WTC11 (cell line): Measurements from ENCODE around the gene CYBA. TPM values are rescaled to one million over a fixed set of nuclear protein-coding genes. Genes with fewer than 3 reads are reported as not detected.

ENCODE experiments used
- ATAC-seq: fragments of 200-7000 bp; cut with Tn5 transposase; 2 replicates; pipeline ENCODE4 v1.10.0; 2021; ENCODE audit warnings: mild to moderate bottlenecking, moderate library complexity
- CTCF ChIA-PET: fragments of 300-600 bp; sonication (Branson Sonifier 250); formaldehyde crosslinking; loops from one replicate; lab custom pipeline; 2021; ENCODE audit warnings: antibody characterized with exemption; lab: Charles Lee
- POLR2A ChIA-PET: fragments of 350-600 bp; sonication (Branson Sonifier 250); formaldehyde crosslinking; loops from one replicate; lab custom pipeline; 2021; ENCODE audit warnings: antibody characterized with exemption; lab: Charles Lee
- DNase-seq: peaks from one replicate; pipeline ENCODE4 v3.0.0; 2021; ENCODE audit warnings: low spot score
- H3K27ac Mint-ChIP-seq: 2 replicates; pipeline ENCODE4 v1.8.0; 2021; ENCODE audit warnings: mixed read lengths
- H3K27me3 Mint-ChIP-seq: 2 replicates; pipeline ENCODE4 v1.8.0; 2021; ENCODE audit warnings: low read depth, mild to moderate bottlenecking, moderate library complexity, mixed read lengths
- H3K36me3 Mint-ChIP-seq: 2 replicates; pipeline ENCODE4 v1.8.0; 2021; ENCODE audit warnings: mixed read lengths
- H3K4me1 Mint-ChIP-seq: 2 replicates; pipeline ENCODE4 v1.8.0; 2022; ENCODE audit warnings: mixed read lengths
- H3K4me3 Mint-ChIP-seq: 2 replicates; pipeline ENCODE4 v1.8.0; 2021; ENCODE audit warnings: mild to moderate bottlenecking, moderate library complexity, mixed read lengths
- H3K9me3 Mint-ChIP-seq: 2 replicates; pipeline ENCODE4 v1.8.0; 2021; ENCODE audit warnings: mixed read lengths
- ESRRA ChIP-seq: sonication (generic); formaldehyde crosslinking; IDR thresholded peaks from 2 replicates; pipeline ENCODE4 v1.8.1; 2022; ENCODE audit warnings: mild to moderate bottlenecking, missing genetic modification reagents, borderline replicate concordance
- FOXJ3 ChIP-seq: sonication (generic); formaldehyde crosslinking; IDR thresholded peaks from 2 replicates; pipeline ENCODE4 v1.9.0; 2021; ENCODE audit warnings: missing genetic modification reagents, mild to moderate bottlenecking, borderline replicate concordance
- JUN ChIP-seq: sonication (generic); formaldehyde crosslinking; IDR thresholded peaks from 2 replicates; pipeline ENCODE4 v1.8.0; 2023; ENCODE audit warnings: mild to moderate bottlenecking, missing genetic modification reagents
- MAX ChIP-seq: sonication (generic); formaldehyde crosslinking; IDR thresholded peaks from 2 replicates; pipeline ENCODE4 v1.8.0; 2022; ENCODE audit warnings: mild to moderate bottlenecking, missing genetic modification reagents
- MLX ChIP-seq: sonication (generic); formaldehyde crosslinking; IDR thresholded peaks from 2 replicates; pipeline ENCODE4 v1.8.1; 2023; ENCODE audit warnings: mild to moderate bottlenecking, missing genetic modification reagents, moderate library complexity
- NFE2L1 ChIP-seq: sonication (generic); formaldehyde crosslinking; IDR thresholded peaks from 2 replicates; pipeline ENCODE4 v1.8.1; 2023; ENCODE audit warnings: missing genetic modification reagents
- PRDM15 ChIP-seq: sonication (generic); formaldehyde crosslinking; IDR thresholded peaks from 2 replicates; pipeline ENCODE4 v1.8.0; 2022; ENCODE audit warnings: missing genetic modification reagents
- PREB ChIP-seq: sonication (generic); formaldehyde crosslinking; IDR thresholded peaks from 2 replicates; pipeline ENCODE4 v1.8.1; 2022; ENCODE audit warnings: mild to moderate bottlenecking, missing genetic modification reagents, moderate library complexity, borderline replicate concordance
- SMAD4 ChIP-seq: sonication (generic); formaldehyde crosslinking; IDR thresholded peaks from 2 replicates; pipeline ENCODE4 v1.8.0; 2022; ENCODE audit warnings: mild to moderate bottlenecking, missing genetic modification reagents
- STAT6 ChIP-seq: sonication (generic); formaldehyde crosslinking; conservative IDR thresholded peaks from 2 replicates; pipeline ENCODE4 v1.8.1; 2023; ENCODE audit warnings: mild to moderate bottlenecking, low read depth, missing genetic modification reagents, moderate library complexity
- TCF7 ChIP-seq: sonication (generic); formaldehyde crosslinking; IDR thresholded peaks from 2 replicates; pipeline ENCODE4 v1.8.0; 2022; ENCODE audit warnings: mild to moderate bottlenecking, low read depth, missing genetic modification reagents, moderate library complexity
- TEAD1 ChIP-seq: sonication (generic); formaldehyde crosslinking; IDR thresholded peaks from 2 replicates; pipeline ENCODE4 v1.8.0; 2022; ENCODE audit warnings: mild to moderate bottlenecking, missing genetic modification reagents
- ZNF317 ChIP-seq: sonication (generic); formaldehyde crosslinking; IDR thresholded peaks from 2 replicates; pipeline ENCODE4 v1.8.1; 2023; ENCODE audit warnings: low read depth, mild to moderate bottlenecking, moderate library complexity, missing genetic modification reagents, borderline replicate concordance
- ZNF423 ChIP-seq: fragments of 250-450 bp; sonication (Bioruptor Pico); IDR thresholded peaks from 2 replicates; pipeline ENCODE4 v2.1.2; 2022; ENCODE audit warnings: mild to moderate bottlenecking, moderate library complexity
- ZSCAN18 ChIP-seq: fragments of 250-450 bp; sonication (Bioruptor Pico); IDR thresholded peaks from 2 replicates; pipeline ENCODE4 v2.1.2; 2022; ENCODE audit warnings: mild to moderate bottlenecking, moderate library complexity
- total RNA-seq: library from RNA; stranded (reverse); gene quantifications from 3 replicates; pipeline ENCODE4 v1.2.3, GENCODE V29; 2021

Gene CYBA
- total RNA-seq, 1 experiment from 2014 or later: 169 TPM

- TF ChIP-seq ZSCAN18 (CRISPR knock-in tag) (no peak), FOXJ3 (no peak), SMAD4 (CRISPR knock-in tag) (no peak), STAT6 (CRISPR knock-in tag) (no peak), ZNF317 (no peak)
Measured at GRCh38 chr16:88657371-88657770, 6.5 kb upstream of the CYBA start (continued).

- no peak for ATAC-seq
Measured at GRCh38 chr16:88656291-88656980, 5.6 kb upstream of the CYBA start.

More at GRCh38 chr16:88656291-88656980, 5.6 kb upstream of the CYBA start:
- Mint-ChIP-seq H3K27me3 (no peaks in the 10 kb centered on the region), H3K4me3 (no peak overlapping the region), H3K4me1 (peaks cover 9% of the 10 kb centered on the region), H3K9me3 (no peaks in the 10 kb centered on the region), H3K36me3 (peaks cover 11% of the 10 kb centered on the region; the same call in 1 of the 2 replicates), H3K27ac (no peak overlapping the region)
- TF ChIP-seq TCF7 (no peak), ZNF423 (CRISPR knock-in tag) (no peak), NFE2L1 (CRISPR knock-in tag) (no peak), JUN (CRISPR knock-in tag) (no peak), PREB (no peak), ESRRA (no peak), PRDM15 (CRISPR knock-in tag) (no peak), TEAD1 (CRISPR knock-in tag) (no peak), ZNF317 (no peak), MLX (no peak), MAX (CRISPR knock-in tag) (no peak)
- ChIA-PET POLR2A (no interaction called here), CTCF (interaction anchor here (0.7 to 1.6 kb wide), 4 partner anchors 16 to 918 kb away, joined by 3 to 6 read pairs (median 3); no protein-coding TSS in a partner anchor)
- no peak for DNase-seq
